Measurements from ENCODE around the gene ZNF608. TPM values are rescaled to one million over a fixed set of nuclear protein-coding genes. Genes with fewer than 3 reads are reported as not detected.

ZNF608 gene
- total and polyA plus RNA-seq, 4 donors: 1.4 to 7.6 (median 3.2) TPM

- Histone ChIP-seq H3K27ac (ENCODE audit: low read depth in 1 of 2, low read length in 2 of 2) (no peak overlapping the region), H3K36me3 (ENCODE audit: control insufficient read depth in 4 of 4, insufficient read depth in 3 of 4, low read depth in 1 of 4, low read length in 3 of 4) (no peaks in the 10 kb centered on the region), H3K4me1 (ENCODE audit: control insufficient read depth in 4 of 4, insufficient read depth in 4 of 4, low read length in 3 of 4) (peaks cover 1 to 4% (median 4%) of the 10 kb centered on the region in 4 donors), H3K4me3 (ENCODE audit: low read depth in 1 of 3, low read length in 3 of 3) (no peak overlapping the region), H3K9me3 (ENCODE audit: control insufficient read depth in 4 of 4, low read length in 3 of 4) (no peaks in the 10 kb centered on the region), H3K27me3 (ENCODE audit: control insufficient read depth in 4 of 4, insufficient read depth in 4 of 4, low read length in 3 of 4) (no peaks in the 10 kb centered on the region), H3K9ac (ENCODE audit: low read depth in 1 of 2, low read length in 2 of 2) (no peak overlapping the region)
- WGBS: 81% methylated on average over 1 of the region's 1 CpG
- no peak for DNase-seq (ENCODE audit: low spot score)
- TF ChIP-seq ZBTB33 (IDR thresholded peaks at IDR 0.05) (no peak), SP1 (IDR thresholded peaks at IDR 0.05) (no peak), MAX (IDR thresholded peaks at IDR 0.05) (no peak), FOXA2 (IDR thresholded peaks at IDR 0.05) (no peak), FOXA1 (IDR thresholded peaks at IDR 0.05) (no peak), TAF1 (conservative IDR thresholded peaks at IDR 0.05) (no peak), GABPA (IDR thresholded peaks at IDR 0.05 in 1 of 2, conservative IDR thresholded peaks at IDR 0.05 in 1 of 2) (no peak), EGR1 (IDR thresholded peaks at IDR 0.05; ENCODE audit: low read depth in 2 of 2) (no peak), YY1 (IDR thresholded peaks at IDR 0.05) (no peak), NR2F2 (IDR thresholded peaks at IDR 0.05) (no peak), JUND (IDR thresholded peaks at IDR 0.05) (no peak), RXRA (IDR thresholded peaks at IDR 0.05) (no peak)
- TF ChIP-seq, protein P1, sequence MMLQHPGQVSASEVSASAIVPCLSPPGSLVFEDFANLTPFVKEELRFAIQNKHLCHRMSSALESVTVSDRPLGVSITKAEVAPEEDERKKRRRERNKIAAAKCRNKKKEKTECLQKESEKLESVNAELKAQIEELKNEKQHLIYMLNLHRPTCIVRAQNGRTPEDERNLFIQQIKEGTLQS (IDR thresholded peaks at IDR 0.05): no peak
- TF ChIP-seq, protein P2, sequence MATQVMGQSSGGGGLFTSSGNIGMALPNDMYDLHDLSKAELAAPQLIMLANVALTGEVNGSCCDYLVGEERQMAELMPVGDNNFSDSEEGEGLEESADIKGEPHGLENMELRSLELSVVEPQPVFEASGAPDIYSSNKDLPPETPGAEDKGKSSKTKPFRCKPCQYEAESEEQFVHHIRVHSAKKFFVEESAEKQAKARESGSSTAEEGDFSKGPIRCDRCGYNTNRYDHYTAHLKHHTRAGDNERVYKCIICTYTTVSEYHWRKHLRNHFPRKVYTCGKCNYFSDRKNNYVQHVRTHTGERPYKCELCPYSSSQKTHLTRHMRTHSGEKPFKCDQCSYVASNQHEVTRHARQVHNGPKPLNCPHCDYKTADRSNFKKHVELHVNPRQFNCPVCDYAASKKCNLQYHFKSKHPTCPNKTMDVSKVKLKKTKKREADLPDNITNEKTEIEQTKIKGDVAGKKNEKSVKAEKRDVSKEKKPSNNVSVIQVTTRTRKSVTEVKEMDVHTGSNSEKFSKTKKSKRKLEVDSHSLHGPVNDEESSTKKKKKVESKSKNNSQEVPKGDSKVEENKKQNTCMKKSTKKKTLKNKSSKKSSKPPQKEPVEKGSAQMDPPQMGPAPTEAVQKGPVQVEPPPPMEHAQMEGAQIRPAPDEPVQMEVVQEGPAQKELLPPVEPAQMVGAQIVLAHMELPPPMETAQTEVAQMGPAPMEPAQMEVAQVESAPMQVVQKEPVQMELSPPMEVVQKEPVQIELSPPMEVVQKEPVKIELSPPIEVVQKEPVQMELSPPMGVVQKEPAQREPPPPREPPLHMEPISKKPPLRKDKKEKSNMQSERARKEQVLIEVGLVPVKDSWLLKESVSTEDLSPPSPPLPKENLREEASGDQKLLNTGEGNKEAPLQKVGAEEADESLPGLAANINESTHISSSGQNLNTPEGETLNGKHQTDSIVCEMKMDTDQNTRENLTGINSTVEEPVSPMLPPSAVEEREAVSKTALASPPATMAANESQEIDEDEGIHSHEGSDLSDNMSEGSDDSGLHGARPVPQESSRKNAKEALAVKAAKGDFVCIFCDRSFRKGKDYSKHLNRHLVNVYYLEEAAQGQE (IDR thresholded peaks at IDR 0.05): no peak
Measured at GRCh38 chr5:124764585-124764984, 18.1 kb upstream of the ZNF608 start.

DNA sequence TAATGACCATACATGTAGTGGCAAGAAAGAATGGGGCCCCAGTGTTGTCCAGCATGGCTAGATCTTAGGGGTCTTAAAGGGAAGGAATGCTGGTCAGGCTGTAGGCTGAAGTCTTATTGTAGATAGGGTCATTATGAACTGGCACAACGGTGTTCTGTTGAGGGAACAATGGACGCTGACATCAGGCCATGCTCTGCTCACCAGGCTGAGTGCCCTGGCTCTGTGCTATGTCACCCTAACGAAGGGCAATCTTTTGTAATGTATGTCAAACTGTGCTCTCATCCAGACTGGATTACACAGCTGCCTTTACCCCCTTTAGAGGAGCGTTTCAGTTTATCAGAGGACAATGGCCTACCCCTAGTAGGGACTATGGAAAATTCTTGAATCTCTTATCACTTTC lies 14.6 kb upstream of the ZNF608 start:
- peaks cover 1 to 4% (median 4%) of the 10 kb centered on the region in 4 donors for H3K4me1 ChIP-seq (ENCODE audit: control insufficient read depth in 4 of 4, insufficient read depth in 4 of 4, low read length in 3 of 4)
- 88% methylated on average over 4 of the region's 4 CpGs for WGBS
- no peak overlapping the region for H3K4me3 ChIP-seq (ENCODE audit: low read depth in 1 of 3, low read length in 3 of 3)
- H3K27me3 ChIP-seq (ENCODE audit: control insufficient read depth in 4 of 4, insufficient read depth in 4 of 4, low read length in 3 of 4): no peaks in the 10 kb centered on the region
- no peaks in the 10 kb centered on the region for H3K36me3 ChIP-seq (ENCODE audit: control insufficient read depth in 4 of 4, insufficient read depth in 3 of 4, low read depth in 1 of 4, low read length in 3 of 4)
- H3K9ac ChIP-seq (ENCODE audit: low read depth in 1 of 2, low read length in 2 of 2): no peak overlapping the region
- DNase-seq (ENCODE audit: low spot score): no peak
- H3K27ac ChIP-seq (ENCODE audit: low read depth in 1 of 2, low read length in 2 of 2): no peak overlapping the region
- TF ChIP-seq, protein P3, sequence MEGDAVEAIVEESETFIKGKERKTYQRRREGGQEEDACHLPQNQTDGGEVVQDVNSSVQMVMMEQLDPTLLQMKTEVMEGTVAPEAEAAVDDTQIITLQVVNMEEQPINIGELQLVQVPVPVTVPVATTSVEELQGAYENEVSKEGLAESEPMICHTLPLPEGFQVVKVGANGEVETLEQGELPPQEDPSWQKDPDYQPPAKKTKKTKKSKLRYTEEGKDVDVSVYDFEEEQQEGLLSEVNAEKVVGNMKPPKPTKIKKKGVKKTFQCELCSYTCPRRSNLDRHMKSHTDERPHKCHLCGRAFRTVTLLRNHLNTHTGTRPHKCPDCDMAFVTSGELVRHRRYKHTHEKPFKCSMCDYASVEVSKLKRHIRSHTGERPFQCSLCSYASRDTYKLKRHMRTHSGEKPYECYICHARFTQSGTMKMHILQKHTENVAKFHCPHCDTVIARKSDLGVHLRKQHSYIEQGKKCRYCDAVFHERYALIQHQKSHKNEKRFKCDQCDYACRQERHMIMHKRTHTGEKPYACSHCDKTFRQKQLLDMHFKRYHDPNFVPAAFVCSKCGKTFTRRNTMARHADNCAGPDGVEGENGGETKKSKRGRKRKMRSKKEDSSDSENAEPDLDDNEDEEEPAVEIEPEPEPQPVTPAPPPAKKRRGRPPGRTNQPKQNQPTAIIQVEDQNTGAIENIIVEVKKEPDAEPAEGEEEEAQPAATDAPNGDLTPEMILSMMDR (IDR thresholded peaks at IDR 0.05; ENCODE audit: low read depth, low read length, missing input control): no peak
- TF ChIP-seq HNF4G (IDR thresholded peaks at IDR 0.05) (no peak), EGR1 (IDR thresholded peaks at IDR 0.05; ENCODE audit: low read depth in 2 of 2) (no peak), RXRA (IDR thresholded peaks at IDR 0.05) (no peak), SP1 (IDR thresholded peaks at IDR 0.05) (no peak), YY1 (IDR thresholded peaks at IDR 0.05) (no peak), JUND (IDR thresholded peaks at IDR 0.05) (no peak), ZBTB33 (IDR thresholded peaks at IDR 0.05) (no peak), GABPA (IDR thresholded peaks at IDR 0.05 in 1 of 2, conservative IDR thresholded peaks at IDR 0.05 in 1 of 2) (no peak), RAD21 (IDR thresholded peaks at IDR 0.05) (no peak), FOXA2 (IDR thresholded peaks at IDR 0.05) (no peak)
- TF ChIP-seq, protein P2 (IDR thresholded peaks at IDR 0.05): no peak
- TF ChIP-seq, protein P1 (IDR thresholded peaks at IDR 0.05): no peak
- no peaks in the 10 kb centered on the region for H3K9me3 ChIP-seq (ENCODE audit: control insufficient read depth in 4 of 4, low read length in 3 of 4)

Data from liver (tissue), 9 donors.